Endothelial cell of umbilical vein (primary cell): ENCODE data around the gene ADAM33.

Source experiments
- EZH2 ChIP-seq: IDR thresholded peaks from 2 replicates; pipeline ENCODE4 v1.6.1; 2012; ENCODE audit warnings: borderline replicate concordance, low read depth, mild to moderate bottlenecking, moderate library complexity, low read length, inconsistent platforms; ENCODE audit not compliant: severe bottlenecking
- FOS ChIP-seq: IDR thresholded peaks from 2 replicates; pipeline ENCODE4 v1.6.1; 2011; ENCODE audit warnings: mild to moderate bottlenecking, low read length, moderate library complexity, borderline replicate concordance; ENCODE audit not compliant: insufficient read depth
- MYC ChIP-seq: IDR thresholded peaks from one replicate; pipeline ENCODE4 v1.6.1; 2011; ENCODE audit warnings: mild to moderate bottlenecking, low read depth, low read length
- POLR2A ChIP-seq: IDR thresholded peaks from 2 replicates; pipeline ENCODE4 v1.6.1; 2012; ENCODE audit warnings: low read depth, mild to moderate bottlenecking, control low read depth, low read length
- POLR2AphosphoS5 ChIP-seq: IDR thresholded peaks from 2 replicates; pipeline ENCODE4 v1.6.1; 2012; ENCODE audit warnings: low read depth, mild to moderate bottlenecking, control low read depth, low read length, moderate library complexity; ENCODE audit not compliant: insufficient read depth
- TF ChIP-seq, protein P1 (sequence below), 2 donors: IDR thresholded peaks; 1 replicate in 1 of 2; 2 replicates in 1 of 2; pipeline ENCODE4 v1.5.1; 2011; ENCODE audit warnings: low read length in 2 of 2, mild to moderate bottlenecking in 2 of 2, moderate library complexity in 2 of 2, control low read depth in 1 of 2, inconsistent platforms in 1 of 2, low read depth in 1 of 2; ENCODE audit not compliant: insufficient read depth in 1 of 2; ENCODE audit errors: extremely low read depth in 1 of 2

DNA sequence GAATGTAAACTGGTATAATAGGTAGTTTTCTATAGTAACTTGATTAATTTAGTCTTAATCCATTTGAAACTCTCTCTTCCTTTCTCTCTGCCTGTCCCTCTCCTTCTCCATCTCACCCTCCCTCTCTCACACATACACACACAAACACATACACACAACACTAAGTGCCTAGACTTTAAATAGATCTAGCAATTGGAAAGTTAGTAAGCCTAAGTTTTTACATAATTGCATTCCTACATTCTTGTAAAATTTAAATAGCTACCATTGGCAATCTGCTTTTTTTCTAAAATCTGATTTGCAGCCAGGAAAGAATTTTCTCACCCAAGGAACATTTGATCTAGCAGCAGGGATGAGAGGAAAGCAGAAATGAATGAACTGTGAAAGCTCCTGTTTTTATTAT lies 34.3 kb downstream of the ADAM33 start:
- TF ChIP-seq, protein P1, sequence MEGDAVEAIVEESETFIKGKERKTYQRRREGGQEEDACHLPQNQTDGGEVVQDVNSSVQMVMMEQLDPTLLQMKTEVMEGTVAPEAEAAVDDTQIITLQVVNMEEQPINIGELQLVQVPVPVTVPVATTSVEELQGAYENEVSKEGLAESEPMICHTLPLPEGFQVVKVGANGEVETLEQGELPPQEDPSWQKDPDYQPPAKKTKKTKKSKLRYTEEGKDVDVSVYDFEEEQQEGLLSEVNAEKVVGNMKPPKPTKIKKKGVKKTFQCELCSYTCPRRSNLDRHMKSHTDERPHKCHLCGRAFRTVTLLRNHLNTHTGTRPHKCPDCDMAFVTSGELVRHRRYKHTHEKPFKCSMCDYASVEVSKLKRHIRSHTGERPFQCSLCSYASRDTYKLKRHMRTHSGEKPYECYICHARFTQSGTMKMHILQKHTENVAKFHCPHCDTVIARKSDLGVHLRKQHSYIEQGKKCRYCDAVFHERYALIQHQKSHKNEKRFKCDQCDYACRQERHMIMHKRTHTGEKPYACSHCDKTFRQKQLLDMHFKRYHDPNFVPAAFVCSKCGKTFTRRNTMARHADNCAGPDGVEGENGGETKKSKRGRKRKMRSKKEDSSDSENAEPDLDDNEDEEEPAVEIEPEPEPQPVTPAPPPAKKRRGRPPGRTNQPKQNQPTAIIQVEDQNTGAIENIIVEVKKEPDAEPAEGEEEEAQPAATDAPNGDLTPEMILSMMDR (IDR thresholded peaks at IDR 0.05; ENCODE audit: extremely low read depth in 1 of 2, insufficient read depth in 1 of 2, low read depth in 1 of 2, low read length in 2 of 2): no peak
- TF ChIP-seq POLR2A (no peak), POLR2AphosphoS5 (no peak), MYC (no peak), EZH2 (no peak), FOS (no peak)
